Vagina (tissue), 2 donors: ENCODE measurements around the gene ULBP2.
"Not testable (repeated sequence)": the region's sequence is repeated elsewhere in the genome, so short reads cannot be mapped to it uniquely, and the experiment has no call there.

Experiments used
- POLR2AphosphoS5 ChIP-seq, 2 donors: sonication (generic); formaldehyde crosslinking; IDR thresholded peaks; one replicate each; pipeline ENCODE4 v1.9.0; 2017; ENCODE audit warnings: antibody characterized with exemption in 2 of 2, mild to moderate bottlenecking in 2 of 2, low read depth in 1 of 2; ENCODE audit not compliant: insufficient read depth in 1 of 2
- TF ChIP-seq, protein P1 (sequence below), 3 experiments: fragments of 450-650 bp in 2 of 3; fragments of 200-600 bp in 1 of 3; sonication (generic) in 1 of 3; IDR thresholded peaks; one replicate each; pipeline ENCODE4 v1.5.1; 2017 to 2019; ENCODE audit warnings: antibody characterized with exemption in 3 of 3, mild to moderate bottlenecking in 2 of 3, moderate library complexity in 2 of 3

DNA sequence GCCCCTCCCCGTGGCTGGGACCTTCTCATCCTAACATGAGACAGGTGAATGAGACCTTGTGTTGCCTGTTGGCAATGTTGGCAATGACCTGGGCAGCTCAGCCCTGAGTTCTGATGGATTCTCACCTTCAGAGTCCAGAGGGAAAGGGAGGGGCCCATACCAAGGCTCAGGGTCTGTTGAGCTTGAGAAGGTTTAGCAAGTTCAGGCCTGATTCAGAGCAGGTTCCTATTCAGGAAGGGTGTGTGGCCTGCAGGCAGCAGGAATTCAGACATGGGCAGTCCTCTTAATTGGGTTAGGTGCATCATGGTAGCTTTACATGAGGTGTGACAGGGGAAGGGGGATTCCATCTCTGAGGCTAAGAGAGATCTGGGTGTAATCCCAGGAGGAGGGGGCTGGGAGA, 5.7 kb downstream of the ULBP2 start:
- TF ChIP-seq, protein P1, sequence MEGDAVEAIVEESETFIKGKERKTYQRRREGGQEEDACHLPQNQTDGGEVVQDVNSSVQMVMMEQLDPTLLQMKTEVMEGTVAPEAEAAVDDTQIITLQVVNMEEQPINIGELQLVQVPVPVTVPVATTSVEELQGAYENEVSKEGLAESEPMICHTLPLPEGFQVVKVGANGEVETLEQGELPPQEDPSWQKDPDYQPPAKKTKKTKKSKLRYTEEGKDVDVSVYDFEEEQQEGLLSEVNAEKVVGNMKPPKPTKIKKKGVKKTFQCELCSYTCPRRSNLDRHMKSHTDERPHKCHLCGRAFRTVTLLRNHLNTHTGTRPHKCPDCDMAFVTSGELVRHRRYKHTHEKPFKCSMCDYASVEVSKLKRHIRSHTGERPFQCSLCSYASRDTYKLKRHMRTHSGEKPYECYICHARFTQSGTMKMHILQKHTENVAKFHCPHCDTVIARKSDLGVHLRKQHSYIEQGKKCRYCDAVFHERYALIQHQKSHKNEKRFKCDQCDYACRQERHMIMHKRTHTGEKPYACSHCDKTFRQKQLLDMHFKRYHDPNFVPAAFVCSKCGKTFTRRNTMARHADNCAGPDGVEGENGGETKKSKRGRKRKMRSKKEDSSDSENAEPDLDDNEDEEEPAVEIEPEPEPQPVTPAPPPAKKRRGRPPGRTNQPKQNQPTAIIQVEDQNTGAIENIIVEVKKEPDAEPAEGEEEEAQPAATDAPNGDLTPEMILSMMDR (IDR thresholded peaks at IDR 0.05) = not testable (repeated sequence)
- TF ChIP-seq POLR2AphosphoS5 (IDR thresholded peaks at IDR 0.05; ENCODE audit: insufficient read depth in 1 of 2, low read depth in 1 of 2) = not testable (repeated sequence)
